Activated T-helper 1 cell treated with anti-CD3 and anti-CD28 coated beads, Interleukin-2, amount 50 U/mL, for 16 hours (primary cell): ENCODE results near the gene SMPD3.
A peak's percentile ranks its signal among the peaks of the same experiment; 100 is the strongest.
"Not testable (repeated sequence)": the region's sequence is repeated elsewhere in the genome, so short reads cannot be mapped to it uniquely, and the experiment has no call there.

Experiments
- DNase-seq, 2 donors: peaks; one replicate each; pipeline ENCODE4 v3.0.0-alpha.2; 2020; ENCODE audit warnings: low read depth in 1 of 2, low spot score in 1 of 2

SMPD3 gene

GRCh38 chr16:68448360-68448970, at the start of gene SMPD3:
Gene SMPD3 (minus strand): TSS chr16:68448508. CDS start chr16:68372181, 76,327 bp downstream.
- peak; percentile 97 for DNase-seq

GRCh38 chr16:68496689-68497088, 48.4 kb upstream of the SMPD3 start:
- DNase-seq = no peak

DNA sequence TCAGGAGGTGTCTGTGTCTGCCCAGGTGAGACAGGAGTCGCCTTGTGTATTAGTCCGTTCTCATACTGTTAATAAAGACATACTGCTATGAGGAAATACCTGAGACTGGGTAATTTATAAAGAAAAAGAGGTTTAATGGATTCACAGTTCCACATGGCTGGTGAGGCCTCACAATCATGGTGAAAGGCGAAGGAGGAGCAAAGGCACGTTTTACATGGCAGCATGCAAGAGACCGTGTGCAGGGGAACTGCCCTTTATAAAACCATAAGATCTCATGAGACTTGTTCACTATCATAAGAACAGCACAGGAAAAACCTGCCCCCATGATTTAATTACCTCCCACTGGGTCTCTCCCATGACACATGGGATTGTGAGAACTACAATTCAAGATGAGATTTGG, 46.0 kb upstream of the SMPD3 start:
- not testable (repeated sequence) for DNase-seq

DNA sequence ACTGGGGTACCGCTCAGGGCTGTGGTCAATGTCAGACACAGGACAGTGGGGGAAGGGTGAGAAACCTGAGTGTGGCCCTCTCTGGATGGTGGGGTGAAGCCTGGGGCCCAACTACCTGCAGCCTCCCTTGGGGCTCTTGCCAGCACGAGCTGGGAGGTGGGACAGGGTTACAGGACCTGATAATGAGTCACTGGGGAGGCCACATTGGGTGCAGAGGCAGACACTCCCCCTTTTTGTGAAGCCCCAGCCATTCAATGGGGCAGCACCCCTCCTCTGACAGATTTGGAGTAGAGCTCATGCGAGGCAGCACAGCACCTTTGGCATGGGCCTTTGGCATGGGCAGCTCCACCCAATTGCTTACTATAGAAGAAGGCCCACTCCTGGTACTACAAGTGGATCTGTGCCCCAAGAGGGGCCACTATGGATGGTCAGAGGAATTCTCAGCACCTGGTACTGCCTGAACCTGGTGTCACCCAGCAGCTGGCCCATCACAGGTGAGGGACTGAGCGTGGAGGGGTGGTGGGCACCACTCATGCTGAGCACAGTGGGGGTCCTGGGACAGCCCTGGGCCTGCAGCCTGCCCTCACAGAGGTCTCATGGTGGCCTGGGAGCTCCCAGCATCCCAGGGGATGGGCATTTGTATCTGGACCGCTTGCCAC, 45.2 kb upstream of the SMPD3 start:
- no peak for DNase-seq

DNA sequence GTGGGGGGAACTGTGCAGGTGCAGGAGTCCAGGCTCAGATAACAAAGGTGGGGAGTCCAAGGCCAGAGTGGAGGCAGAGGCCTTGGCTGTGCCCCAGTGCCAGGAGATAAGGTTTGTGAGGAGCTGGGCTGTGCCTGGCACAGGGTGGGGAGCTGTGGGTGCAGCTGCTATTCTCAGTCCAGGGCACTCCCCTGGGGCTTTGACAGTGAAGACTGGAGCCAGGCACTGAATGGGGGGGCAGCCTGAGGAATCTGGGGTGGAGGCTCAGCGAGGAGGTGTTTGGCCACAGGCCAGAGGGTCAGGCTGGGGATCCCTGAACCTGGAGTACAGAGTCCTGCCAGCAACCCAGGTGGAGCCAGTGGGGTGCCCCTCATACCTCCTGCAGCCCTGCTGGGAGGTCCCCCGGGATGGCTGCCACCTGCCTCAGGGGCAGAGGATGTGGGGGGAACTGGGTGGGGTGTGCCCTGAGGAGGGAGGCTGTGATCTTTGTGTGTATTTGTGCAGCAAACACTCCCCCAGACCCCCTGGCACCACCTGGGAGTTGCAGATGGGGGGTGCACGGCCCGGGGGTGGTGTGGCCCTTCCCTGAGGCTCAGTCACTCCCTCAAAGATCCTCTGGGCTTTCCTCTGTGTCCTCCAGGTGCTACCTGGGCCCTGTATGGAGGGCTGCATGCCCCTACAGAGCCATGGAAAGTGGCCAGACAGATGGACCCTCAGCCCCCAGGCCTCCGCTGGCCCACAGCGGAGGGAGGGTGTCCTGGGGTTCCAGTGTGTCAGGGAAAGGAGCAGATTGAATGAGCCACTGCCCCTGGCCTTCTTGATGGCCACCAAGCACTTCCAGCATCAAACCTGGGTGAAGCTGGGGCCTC, 44.5 kb upstream of the SMPD3 start:
- DNase-seq = no peak

DNA sequence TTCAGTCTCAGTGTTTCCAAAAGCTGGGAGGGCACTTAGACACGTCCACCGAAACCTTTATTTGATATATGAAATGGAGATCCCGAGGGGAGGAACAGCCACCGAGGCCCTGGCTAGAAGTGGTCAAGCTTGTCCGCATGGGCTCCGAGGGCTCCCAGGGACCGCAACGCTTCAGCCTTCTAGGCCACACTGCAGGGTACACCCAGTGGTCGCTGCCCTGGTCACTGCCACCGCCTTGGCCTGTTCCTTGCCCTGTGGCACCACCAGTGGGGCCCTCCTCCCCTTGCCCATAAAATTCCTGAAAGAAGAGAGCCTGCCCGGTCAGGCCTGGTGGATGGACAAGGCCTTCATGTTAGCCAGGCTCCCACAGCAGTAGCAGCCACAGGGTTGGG, 43.8 kb upstream of the SMPD3 start:
- no peak for DNase-seq

DNA sequence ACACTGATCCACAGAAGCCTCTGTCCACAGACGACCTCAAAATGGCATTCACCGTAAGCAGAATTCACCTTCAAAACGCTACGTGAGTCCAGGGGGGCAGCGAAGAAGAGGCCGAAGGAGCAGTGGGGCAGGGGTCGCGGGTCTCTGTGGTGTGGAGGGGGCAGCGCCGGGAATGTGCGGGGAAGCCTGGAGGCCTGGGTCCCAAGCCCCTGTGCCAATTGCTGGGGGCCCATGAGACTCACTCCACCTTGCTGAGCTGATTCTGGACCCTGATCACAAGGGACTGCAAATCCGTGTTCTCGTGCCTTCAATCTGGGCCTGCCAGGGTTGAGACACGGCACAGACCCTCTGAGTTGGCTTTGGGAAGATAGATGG, 43.3 kb upstream of the SMPD3 start:
- DNase-seq = no peak

- DNase-seq = no peak
Observed at GRCh38 chr16:68490829-68491575, 42.7 kb upstream of the SMPD3 start.

DNA sequence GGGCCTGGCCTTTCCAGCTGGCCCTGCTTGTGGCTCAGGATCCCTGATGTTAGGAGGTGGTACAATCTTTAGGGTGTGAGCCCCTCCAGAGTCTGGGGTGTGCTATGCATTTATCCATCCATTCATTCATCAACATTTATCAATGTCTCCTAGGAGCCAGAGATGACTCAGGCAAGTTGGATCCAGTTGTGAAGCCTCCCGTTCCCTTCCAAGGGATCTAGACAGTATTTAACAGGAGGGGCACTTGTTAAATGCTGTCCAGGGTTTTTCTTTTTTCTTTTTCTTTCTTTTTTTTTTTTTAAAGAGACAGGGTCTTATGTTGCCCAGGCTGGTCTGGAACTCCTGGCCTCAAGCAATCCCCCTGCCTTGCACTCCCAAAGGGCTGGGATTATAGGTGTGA, 42.0 kb upstream of the SMPD3 start:
- no peak for DNase-seq

- DNase-seq = no peak
Observed at GRCh38 chr16:68488554-68488953, 40.2 kb upstream of the SMPD3 start.

DNA sequence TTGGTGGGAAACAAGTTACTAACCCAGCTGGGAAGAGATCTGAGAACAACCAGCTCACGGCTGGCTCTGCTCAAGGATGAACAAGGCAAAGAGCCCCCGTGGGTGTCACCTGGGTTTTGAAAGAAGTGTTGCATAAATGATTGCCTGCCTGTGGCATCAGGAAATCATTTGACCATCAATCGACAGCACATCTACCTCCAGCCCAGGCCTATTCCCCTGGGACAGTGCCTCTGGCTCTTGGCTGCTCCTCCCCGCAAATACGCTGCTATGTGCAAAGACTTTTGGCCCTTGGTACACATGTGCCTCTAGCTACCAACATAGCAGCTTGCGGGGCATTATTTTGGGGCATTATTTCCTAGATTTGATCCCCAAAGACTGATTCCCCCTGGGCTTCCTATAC, 39.4 kb upstream of the SMPD3 start:
- DNase-seq = no peak

GRCh38 chr16:68487203-68487514, 38.9 kb upstream of the SMPD3 start:
- no peak for DNase-seq

GRCh38 chr16:68486502-68487202, 38.3 kb upstream of the SMPD3 start:
- no peak for DNase-seq

DNA sequence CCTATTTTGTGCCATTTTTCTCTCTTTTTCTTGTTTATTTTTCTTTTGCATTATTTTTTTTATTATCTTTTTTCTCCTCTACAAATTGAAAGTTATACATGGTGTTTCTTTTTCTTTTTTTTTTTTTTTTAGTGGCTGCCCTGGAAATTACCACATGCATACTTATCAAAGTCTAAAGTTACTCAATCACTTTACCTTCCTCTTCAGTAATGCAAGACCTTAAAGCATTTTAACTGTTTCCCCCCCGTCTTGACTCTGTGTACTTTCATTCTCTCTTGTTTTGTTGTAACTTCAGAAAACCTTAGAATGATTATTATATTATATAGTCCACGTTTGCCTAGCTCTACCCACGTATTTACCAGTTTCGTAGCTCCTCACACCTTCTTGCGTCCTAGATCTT, 33.3 kb upstream of the SMPD3 start:
- no peak for DNase-seq

DNA sequence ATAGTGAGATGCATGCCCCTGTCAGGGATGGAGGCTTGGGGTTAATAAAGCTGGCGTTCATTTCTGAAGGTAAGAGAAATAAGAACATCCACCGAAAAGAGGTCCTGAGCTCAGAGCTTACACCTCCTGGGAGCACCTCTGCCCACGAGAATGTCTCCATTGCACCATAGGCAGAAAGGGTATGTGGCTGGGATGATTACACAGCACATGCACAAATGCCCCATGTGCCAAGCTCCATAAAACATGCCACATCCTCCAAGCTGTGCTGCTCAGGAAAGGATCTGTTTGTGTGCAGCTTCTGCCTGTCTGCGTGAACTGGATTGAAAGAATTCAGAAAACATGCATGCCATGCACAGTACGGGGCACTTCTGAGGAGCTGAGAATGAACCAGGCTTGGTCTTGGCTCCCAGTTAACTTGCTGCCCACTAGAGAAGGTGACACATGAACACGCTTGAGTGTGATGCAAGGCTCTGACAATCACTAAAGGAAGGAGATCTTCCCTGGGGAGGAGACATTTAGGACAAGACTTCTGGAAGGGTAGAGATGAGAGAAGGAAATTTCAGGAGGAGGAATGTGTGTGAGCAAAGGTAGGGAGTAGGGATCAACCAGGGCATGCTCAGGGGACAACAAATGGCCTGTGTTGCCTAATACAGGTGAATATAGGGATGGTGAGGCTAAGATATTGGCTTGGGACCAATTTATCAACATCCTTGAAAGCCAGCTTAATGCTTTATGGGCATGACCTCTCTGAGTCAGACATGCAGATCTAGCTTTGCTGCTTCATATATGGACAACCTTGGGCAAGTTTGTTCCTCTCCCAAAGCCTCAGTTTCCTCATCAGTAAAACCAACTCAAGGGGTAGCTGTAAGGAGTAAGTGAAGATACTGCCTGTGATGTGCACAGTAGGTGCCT, 32.0 kb upstream of the SMPD3 start:
- DNase-seq = no peak

DNA sequence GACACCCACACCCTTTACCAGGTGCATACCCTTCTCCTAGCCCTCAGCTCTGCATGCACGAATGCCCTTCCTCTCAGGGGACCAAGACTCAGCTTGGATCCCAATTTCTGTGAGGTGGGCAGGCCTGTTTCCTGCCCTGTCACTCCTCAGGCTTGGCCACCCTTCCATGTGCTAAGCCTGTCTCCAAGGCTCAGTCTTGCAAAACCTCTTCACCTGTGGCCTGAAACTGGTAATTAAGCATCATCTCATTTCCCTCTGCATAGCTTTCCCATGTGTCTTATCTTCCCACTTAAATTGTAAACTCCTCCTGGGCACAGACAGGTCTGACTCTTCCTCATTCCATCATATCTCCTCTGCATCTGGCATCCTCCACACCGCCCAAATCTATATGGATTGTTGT, 31.0 kb upstream of the SMPD3 start:
- no peak for DNase-seq

GRCh38 chr16:68478526-68479250, 30.4 kb upstream of the SMPD3 start:
- DNase-seq = no peak

GRCh38 chr16:68475071-68475470, 26.8 kb upstream of the SMPD3 start:
- DNase-seq = no peak

DNA sequence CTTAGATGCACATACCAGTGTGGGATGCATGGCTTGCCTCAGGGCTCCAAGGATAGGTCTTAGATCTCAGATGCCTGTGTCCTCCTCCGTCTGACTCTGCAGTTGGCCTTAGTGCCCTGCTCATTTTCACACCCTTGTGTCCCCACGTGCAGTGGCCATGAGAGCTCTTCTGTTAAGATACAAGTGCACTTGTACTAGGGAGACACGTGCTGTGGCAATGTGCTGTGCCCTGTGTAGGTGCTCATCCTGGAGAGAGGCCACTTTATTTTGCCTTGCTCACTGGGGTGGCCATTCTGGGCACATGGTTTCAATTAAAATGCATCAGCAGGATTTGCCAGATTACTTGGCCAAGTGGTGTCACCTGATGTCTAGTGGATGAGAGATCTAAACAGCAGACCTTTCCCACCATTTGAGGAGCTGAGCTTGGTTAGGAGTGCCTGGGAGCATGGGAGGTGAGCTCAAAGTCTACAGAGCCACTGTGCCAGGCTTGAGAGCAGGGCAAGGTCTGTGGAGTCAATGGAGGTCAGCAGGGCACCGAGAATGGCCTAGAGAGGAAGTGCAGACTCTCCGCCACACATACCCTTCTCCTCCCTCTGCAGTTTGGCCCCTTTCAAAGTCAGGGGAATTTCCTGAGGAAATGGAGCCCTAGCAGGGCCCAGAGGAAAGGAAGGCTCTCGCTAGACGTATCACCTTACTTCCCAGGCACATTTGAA, 25.2 kb upstream of the SMPD3 start:
- no peak for DNase-seq
